Liver (tissue), 9 donors: ENCODE measurements around the gene KDM4C. TPM values are rescaled to one million over a fixed set of nuclear protein-coding genes. Genes with fewer than 3 reads are reported as not detected.

Experiments
- DNase-seq: peaks from one replicate; pipeline ENCODE4 v3.0.0-alpha.2; 2017; ENCODE audit warnings: low spot score
- H3K27ac ChIP-seq, 2 donors: one replicate each; pipeline ENCODE4 v1.7.0; 2013; ENCODE audit warnings: inconsistent platforms in 2 of 2, low read length in 2 of 2, control low read depth in 1 of 2, low read depth in 1 of 2, mild to moderate bottlenecking in 1 of 2
- H3K27me3 ChIP-seq, 4 donors: one replicate each; pipeline versions ENCODE4 v1.6.1 to v1.7.0; 2013; ENCODE audit warnings: low read length in 3 of 4, inconsistent platforms in 1 of 4, mild to moderate bottlenecking in 1 of 4, moderate library complexity in 1 of 4; ENCODE audit not compliant: control insufficient read depth in 4 of 4, insufficient read depth in 4 of 4
- H3K36me3 ChIP-seq, 4 donors: one replicate each; pipeline versions ENCODE4 v1.6.1 to v1.7.0; 2013; ENCODE audit warnings: low read length in 3 of 4, mild to moderate bottlenecking in 3 of 4, low read depth in 1 of 4, moderate library complexity in 1 of 4; ENCODE audit not compliant: control insufficient read depth in 4 of 4, insufficient read depth in 3 of 4
- H3K4me1 ChIP-seq, 4 donors: one replicate each; pipeline versions ENCODE4 v1.6.1 to v1.7.0; 2013; ENCODE audit warnings: low read length in 3 of 4, mild to moderate bottlenecking in 3 of 4, moderate library complexity in 1 of 4; ENCODE audit not compliant: control insufficient read depth in 4 of 4, insufficient read depth in 4 of 4
- H3K4me3 ChIP-seq, 3 donors: one replicate each; pipeline versions ENCODE4 v1.6.1 to v1.7.0; 2013; ENCODE audit warnings: low read length in 3 of 3, control low read depth in 1 of 3, low read depth in 1 of 3, mild to moderate bottlenecking in 1 of 3
- H3K9ac ChIP-seq, 2 donors: one replicate each; pipeline ENCODE4 v1.7.0; 2013; ENCODE audit warnings: low read length in 2 of 2, mild to moderate bottlenecking in 2 of 2, moderate library complexity in 2 of 2, control low read depth in 1 of 2, low read depth in 1 of 2
- H3K9me3 ChIP-seq, 4 donors: one replicate each; pipeline versions ENCODE4 v1.6.1 to v1.7.0; 2013; ENCODE audit warnings: low read length in 3 of 4; ENCODE audit not compliant: control insufficient read depth in 4 of 4
- ATF3 ChIP-seq: IDR thresholded peaks from 2 replicates; pipeline ENCODE4 v1.6.1; 2016; ENCODE audit warnings: antibody characterized with exemption
- EGR1 ChIP-seq, 2 donors: IDR thresholded peaks; 2 replicates each; pipeline ENCODE4 v1.6.1; 2016 to 2018; ENCODE audit warnings: antibody characterized with exemption in 2 of 2, low read depth in 2 of 2
- FOXA2 ChIP-seq: IDR thresholded peaks from 2 replicates; pipeline ENCODE4 v1.6.1; 2016; ENCODE audit warnings: antibody characterized with exemption
- GABPA ChIP-seq, 2 donors: IDR thresholded peaks in 1 of 2; conservative IDR thresholded peaks in 1 of 2; 2 replicates each; pipeline ENCODE4 v1.6.1; 2016; ENCODE audit warnings: antibody characterized with exemption in 2 of 2, mild to moderate bottlenecking in 1 of 2, moderate library complexity in 1 of 2
- HNF4A ChIP-seq, 2 donors: conservative IDR thresholded peaks; 2 replicates each; pipeline ENCODE4 v1.6.1; 2016; ENCODE audit warnings: antibody characterized with exemption in 2 of 2, mild to moderate bottlenecking in 2 of 2
- HNF4G ChIP-seq: IDR thresholded peaks from 2 replicates; pipeline ENCODE4 v1.6.1; 2016; ENCODE audit warnings: antibody characterized with exemption
- JUND ChIP-seq, 2 donors: IDR thresholded peaks; 2 replicates each; pipeline ENCODE4 v1.6.1; 2016; ENCODE audit warnings: antibody characterized with exemption in 2 of 2
- MAX ChIP-seq: IDR thresholded peaks from 2 replicates; pipeline ENCODE4 v1.6.1; 2016; ENCODE audit warnings: antibody characterized with exemption
- NR2F2 ChIP-seq: IDR thresholded peaks from 2 replicates; pipeline ENCODE4 v1.6.1; 2016; ENCODE audit warnings: antibody characterized with exemption
- RAD21 ChIP-seq, 2 donors: IDR thresholded peaks; 2 replicates each; pipeline ENCODE4 v1.6.1; 2016; ENCODE audit warnings: antibody characterized with exemption in 2 of 2, mild to moderate bottlenecking in 2 of 2
- REST ChIP-seq: IDR thresholded peaks from 2 replicates; pipeline ENCODE4 v1.6.1; 2016; ENCODE audit warnings: antibody characterized with exemption, mild to moderate bottlenecking
- RXRA ChIP-seq, 2 donors: IDR thresholded peaks; 2 replicates each; pipeline ENCODE4 v1.6.1; 2017 to 2018; ENCODE audit warnings: antibody characterized with exemption in 2 of 2, mild to moderate bottlenecking in 1 of 2
- SP1 ChIP-seq: IDR thresholded peaks from 2 replicates; pipeline ENCODE4 v1.6.1; 2018; ENCODE audit warnings: antibody characterized with exemption, mild to moderate bottlenecking
- TAF1 ChIP-seq: conservative IDR thresholded peaks from 2 replicates; pipeline ENCODE4 v1.6.1; 2016; ENCODE audit warnings: antibody characterized with exemption, mild to moderate bottlenecking
- YY1 ChIP-seq: IDR thresholded peaks from 2 replicates; pipeline ENCODE4 v1.6.1; 2016; ENCODE audit warnings: antibody characterized with exemption, mild to moderate bottlenecking
- WGBS: extraction: QIAGEN DNeasy Blood & Tissue Kit; methylation state at CpG from one replicate; pipeline ENCODE4 v1.1.7; 2013; 5-methylcytosine and 5-hydroxymethylcytosine counted together
- polyA plus RNA-seq, 2 donors: library from polyadenylated mRNA; stranded (reverse) in 1 of 2; unstranded in 1 of 2; fragments of 200-250 nt in 1 of 2; fragments of >200 nt in 1 of 2; fragmentation: Nextera tagmentation in 1 of 2; extraction: Ambion mirVana in 1 of 2; gene quantifications; one replicate each; pipeline versions ENCODE4 v1.2.1 to v1.2.3, GENCODE V29; 2013 to 2015
- total RNA-seq, 2 donors: library from RNA; depleted of rRNA; stranded (reverse); fragments of >200 nt; gene quantifications; one replicate each; pipeline ENCODE4 v1.2.3, GENCODE V29; 2014
- TF ChIP-seq, protein P1 (sequence below): fragments of 150-350 bp; IDR thresholded peaks from 2 replicates; pipeline ENCODE4 v1.5.1; 2017; ENCODE audit warnings: improper control_type of control experiment, low read depth, low read length; ENCODE audit not compliant: missing input control
- TF ChIP-seq, protein P2 (sequence below): IDR thresholded peaks from 2 replicates; pipeline ENCODE4 v1.6.1; 2016; ENCODE audit warnings: antibody characterized with exemption
- donor health status: healthy.
- donor health status: healthy.
- donor health status: healthy.
- donor health status: healthy.
- donor health status: healthy.

The KDM4C gene
- total and polyA plus RNA-seq, 4 donors = 4.3 to 40.2 (median 24.0) TPM

GRCh38 chr9:6790866-6791265 is 33.1 kb downstream of the KDM4C start:
- peaks cover 10 to 15% (median 13%) of the 10 kb centered on the region in 4 donors for H3K4me1 ChIP-seq
- H3K27ac ChIP-seq = no peak overlapping the region
- WGBS = 85% methylated on average over 5 of the region's 5 CpGs
- no peak for DNase-seq
- H3K9ac ChIP-seq = no peak overlapping the region
- H3K4me3 ChIP-seq = no peak overlapping the region
- H3K9me3 ChIP-seq = no peaks in the 10 kb centered on the region
- TF ChIP-seq YY1 (no peak), GABPA (IDR thresholded peaks at IDR 0.05 in 1 of 2, conservative IDR thresholded peaks at IDR 0.05 in 1 of 2) (no peak), HNF4A (conservative IDR thresholded peaks at IDR 0.05) (no peak), REST (no peak), FOXA2 (no peak), RAD21 (IDR thresholded peaks at IDR 0.05) (no peak), JUND (IDR thresholded peaks at IDR 0.05) (no peak), SP1 (no peak), TAF1 (no peak), HNF4G (no peak), ATF3 (no peak), EGR1 (IDR thresholded peaks at IDR 0.05; ENCODE audit: low read depth in 2 of 2) (no peak)
- TF ChIP-seq, protein P1, sequence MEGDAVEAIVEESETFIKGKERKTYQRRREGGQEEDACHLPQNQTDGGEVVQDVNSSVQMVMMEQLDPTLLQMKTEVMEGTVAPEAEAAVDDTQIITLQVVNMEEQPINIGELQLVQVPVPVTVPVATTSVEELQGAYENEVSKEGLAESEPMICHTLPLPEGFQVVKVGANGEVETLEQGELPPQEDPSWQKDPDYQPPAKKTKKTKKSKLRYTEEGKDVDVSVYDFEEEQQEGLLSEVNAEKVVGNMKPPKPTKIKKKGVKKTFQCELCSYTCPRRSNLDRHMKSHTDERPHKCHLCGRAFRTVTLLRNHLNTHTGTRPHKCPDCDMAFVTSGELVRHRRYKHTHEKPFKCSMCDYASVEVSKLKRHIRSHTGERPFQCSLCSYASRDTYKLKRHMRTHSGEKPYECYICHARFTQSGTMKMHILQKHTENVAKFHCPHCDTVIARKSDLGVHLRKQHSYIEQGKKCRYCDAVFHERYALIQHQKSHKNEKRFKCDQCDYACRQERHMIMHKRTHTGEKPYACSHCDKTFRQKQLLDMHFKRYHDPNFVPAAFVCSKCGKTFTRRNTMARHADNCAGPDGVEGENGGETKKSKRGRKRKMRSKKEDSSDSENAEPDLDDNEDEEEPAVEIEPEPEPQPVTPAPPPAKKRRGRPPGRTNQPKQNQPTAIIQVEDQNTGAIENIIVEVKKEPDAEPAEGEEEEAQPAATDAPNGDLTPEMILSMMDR = no peak
- no peaks in the 10 kb centered on the region for H3K27me3 ChIP-seq
- peaks cover 1 to 12% (median 6%) of the 10 kb centered on the region in 4 donors for H3K36me3 ChIP-seq

GRCh38 chr9:6793203-6793602 is 35.4 kb downstream of the KDM4C start:
- Histone ChIP-seq H3K9me3 (no peaks in the 10 kb centered on the region), H3K27ac (no peak overlapping the region), H3K27me3 (no peaks in the 10 kb centered on the region), H3K9ac (no peak overlapping the region), H3K4me1 (peaks cover 4 to 7% (median 7%) of the 10 kb centered on the region in 4 donors), H3K36me3 (peaks cover 1 to 12% (median 6%) of the 10 kb centered on the region in 4 donors), H3K4me3 (no peak overlapping the region)
- no peak for DNase-seq
- WGBS = 96% methylated on average over 3 of the region's 3 CpGs
- no peak for TF ChIP-seq REST
- no peak for TF ChIP-seq ATF3
- TF ChIP-seq RXRA (IDR thresholded peaks at IDR 0.05) = no peak
- TF ChIP-seq MAX = no peak
- no peak for TF ChIP-seq EGR1 (IDR thresholded peaks at IDR 0.05; ENCODE audit: low read depth in 2 of 2)
- TF ChIP-seq HNF4A (conservative IDR thresholded peaks at IDR 0.05) = no peak
- TF ChIP-seq FOXA2 = no peak
- TF ChIP-seq GABPA (IDR thresholded peaks at IDR 0.05 in 1 of 2, conservative IDR thresholded peaks at IDR 0.05 in 1 of 2) = no peak
- no peak for TF ChIP-seq JUND (IDR thresholded peaks at IDR 0.05)
- no peak for TF ChIP-seq NR2F2
- TF ChIP-seq RAD21 (IDR thresholded peaks at IDR 0.05) = no peak
- TF ChIP-seq, protein P2, sequence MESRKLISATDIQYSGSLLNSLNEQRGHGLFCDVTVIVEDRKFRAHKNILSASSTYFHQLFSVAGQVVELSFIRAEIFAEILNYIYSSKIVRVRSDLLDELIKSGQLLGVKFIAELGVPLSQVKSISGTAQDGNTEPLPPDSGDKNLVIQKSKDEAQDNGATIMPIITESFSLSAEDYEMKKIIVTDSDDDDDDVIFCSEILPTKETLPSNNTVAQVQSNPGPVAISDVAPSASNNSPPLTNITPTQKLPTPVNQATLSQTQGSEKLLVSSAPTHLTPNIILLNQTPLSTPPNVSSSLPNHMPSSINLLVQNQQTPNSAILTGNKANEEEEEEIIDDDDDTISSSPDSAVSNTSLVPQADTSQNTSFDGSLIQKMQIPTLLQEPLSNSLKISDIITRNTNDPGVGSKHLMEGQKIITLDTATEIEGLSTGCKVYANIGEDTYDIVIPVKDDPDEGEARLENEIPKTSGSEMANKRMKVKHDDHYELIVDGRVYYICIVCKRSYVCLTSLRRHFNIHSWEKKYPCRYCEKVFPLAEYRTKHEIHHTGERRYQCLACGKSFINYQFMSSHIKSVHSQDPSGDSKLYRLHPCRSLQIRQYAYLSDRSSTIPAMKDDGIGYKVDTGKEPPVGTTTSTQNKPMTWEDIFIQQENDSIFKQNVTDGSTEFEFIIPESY = no peak
- TF ChIP-seq TAF1 = no peak
